Measurements from ENCODE around the gene TOM1L1. TPM values are rescaled to one million over a fixed set of nuclear protein-coding genes. Genes with fewer than 3 reads are reported as not detected.

TOM1L1 gene
- total and polyA plus RNA-seq, 4 donors: 21.4 to 119 (median 33.9) TPM

DNA sequence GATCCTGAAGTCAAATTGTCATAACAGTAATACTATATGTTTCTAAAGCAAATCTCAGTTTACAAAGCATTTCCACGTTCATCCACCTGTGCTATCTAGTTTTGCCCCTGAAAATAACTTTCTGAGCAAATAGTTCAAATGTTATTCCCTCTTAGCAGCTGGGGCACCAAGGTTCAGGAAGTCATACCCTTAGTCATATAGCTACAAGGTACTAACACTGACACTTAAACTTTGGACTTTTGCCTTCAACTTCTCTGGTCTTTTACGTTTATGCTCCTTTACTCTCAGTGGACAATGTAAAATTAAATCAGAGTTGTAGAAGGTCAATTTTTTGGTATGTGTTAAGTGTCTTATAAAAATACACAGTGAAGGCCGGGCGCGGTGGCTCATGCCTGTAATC is 34.8 kb downstream of the TOM1L1 start:
- no peak for DNase-seq (ENCODE audit: low spot score)
- H3K36me3 ChIP-seq (ENCODE audit: control insufficient read depth in 4 of 4, insufficient read depth in 3 of 4, low read depth in 1 of 4, low read length in 3 of 4): peaks cover 9 to 65% (median 46%) of the 10 kb centered on the region in 4 donors

DNA sequence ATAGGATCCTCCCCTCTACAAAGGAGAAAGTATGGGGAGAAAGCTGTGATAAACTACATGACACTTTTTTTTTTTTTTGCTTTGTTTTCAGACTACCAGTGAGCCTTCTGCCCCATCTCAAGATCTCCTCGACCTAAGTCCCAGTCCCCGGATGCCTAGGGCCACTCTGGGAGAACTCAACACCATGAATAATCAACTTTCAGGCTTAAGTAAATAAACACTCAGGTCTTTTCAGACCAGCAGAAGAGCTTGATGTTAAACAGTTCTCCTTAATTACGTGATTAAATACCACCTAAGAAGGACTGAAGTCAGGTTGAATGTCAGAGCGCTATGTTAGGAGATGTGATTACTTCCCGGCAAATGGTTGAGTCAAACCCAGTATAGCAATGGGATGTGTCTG is 36.4 kb downstream of the TOM1L1 start:
- no peak for DNase-seq (ENCODE audit: low spot score)
- TF ChIP-seq YY1 (IDR thresholded peaks at IDR 0.05): no peak
- no peak for TF ChIP-seq FOXA2 (IDR thresholded peaks at IDR 0.05)
- TF ChIP-seq, protein P1, sequence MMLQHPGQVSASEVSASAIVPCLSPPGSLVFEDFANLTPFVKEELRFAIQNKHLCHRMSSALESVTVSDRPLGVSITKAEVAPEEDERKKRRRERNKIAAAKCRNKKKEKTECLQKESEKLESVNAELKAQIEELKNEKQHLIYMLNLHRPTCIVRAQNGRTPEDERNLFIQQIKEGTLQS (IDR thresholded peaks at IDR 0.05): no peak
- TF ChIP-seq, protein P2, sequence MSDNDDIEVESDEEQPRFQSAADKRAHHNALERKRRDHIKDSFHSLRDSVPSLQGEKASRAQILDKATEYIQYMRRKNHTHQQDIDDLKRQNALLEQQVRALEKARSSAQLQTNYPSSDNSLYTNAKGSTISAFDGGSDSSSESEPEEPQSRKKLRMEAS (IDR thresholded peaks at IDR 0.05): no peak
- H3K36me3 ChIP-seq (ENCODE audit: control insufficient read depth in 4 of 4, insufficient read depth in 3 of 4, low read depth in 1 of 4, low read length in 3 of 4): peaks cover 7 to 52% (median 40%) of the 10 kb centered on the region in 4 donors
- no peak overlapping the region for H3K27ac ChIP-seq (ENCODE audit: low read depth in 1 of 2, low read length in 2 of 2)
- H3K27me3 ChIP-seq (ENCODE audit: control insufficient read depth in 4 of 4, insufficient read depth in 4 of 4, low read length in 3 of 4): no peaks in the 10 kb centered on the region
- WGBS: 88% methylated on average over 5 of the region's 5 CpGs
- H3K4me1 ChIP-seq (ENCODE audit: control insufficient read depth in 4 of 4, insufficient read depth in 4 of 4, low read length in 3 of 4): no peaks in the 10 kb centered on the region
- no peak overlapping the region for H3K9ac ChIP-seq (ENCODE audit: low read depth in 1 of 2, low read length in 2 of 2)
- no peaks in the 10 kb centered on the region for H3K9me3 ChIP-seq (ENCODE audit: control insufficient read depth in 4 of 4, low read length in 3 of 4)
- H3K4me3 ChIP-seq (ENCODE audit: low read depth in 1 of 3, low read length in 3 of 3): no peak overlapping the region

More for the DNA sequence above, 34.8 kb downstream of the TOM1L1 start:
- no peaks in the 10 kb centered on the region for H3K27me3 ChIP-seq (ENCODE audit: control insufficient read depth in 4 of 4, insufficient read depth in 4 of 4, low read length in 3 of 4)
- TF ChIP-seq EGR1 (IDR thresholded peaks at IDR 0.05; ENCODE audit: low read depth in 2 of 2) (no peak), HNF4G (IDR thresholded peaks at IDR 0.05) (no peak), TAF1 (conservative IDR thresholded peaks at IDR 0.05) (no peak), HNF4A (conservative IDR thresholded peaks at IDR 0.05) (no peak), YY1 (IDR thresholded peaks at IDR 0.05) (no peak), NR2F2 (IDR thresholded peaks at IDR 0.05) (no peak), FOXA1 (IDR thresholded peaks at IDR 0.05) (no peak)
- TF ChIP-seq, protein P3, sequence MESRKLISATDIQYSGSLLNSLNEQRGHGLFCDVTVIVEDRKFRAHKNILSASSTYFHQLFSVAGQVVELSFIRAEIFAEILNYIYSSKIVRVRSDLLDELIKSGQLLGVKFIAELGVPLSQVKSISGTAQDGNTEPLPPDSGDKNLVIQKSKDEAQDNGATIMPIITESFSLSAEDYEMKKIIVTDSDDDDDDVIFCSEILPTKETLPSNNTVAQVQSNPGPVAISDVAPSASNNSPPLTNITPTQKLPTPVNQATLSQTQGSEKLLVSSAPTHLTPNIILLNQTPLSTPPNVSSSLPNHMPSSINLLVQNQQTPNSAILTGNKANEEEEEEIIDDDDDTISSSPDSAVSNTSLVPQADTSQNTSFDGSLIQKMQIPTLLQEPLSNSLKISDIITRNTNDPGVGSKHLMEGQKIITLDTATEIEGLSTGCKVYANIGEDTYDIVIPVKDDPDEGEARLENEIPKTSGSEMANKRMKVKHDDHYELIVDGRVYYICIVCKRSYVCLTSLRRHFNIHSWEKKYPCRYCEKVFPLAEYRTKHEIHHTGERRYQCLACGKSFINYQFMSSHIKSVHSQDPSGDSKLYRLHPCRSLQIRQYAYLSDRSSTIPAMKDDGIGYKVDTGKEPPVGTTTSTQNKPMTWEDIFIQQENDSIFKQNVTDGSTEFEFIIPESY (IDR thresholded peaks at IDR 0.05): no peak
- no peaks in the 10 kb centered on the region for H3K4me1 ChIP-seq (ENCODE audit: control insufficient read depth in 4 of 4, insufficient read depth in 4 of 4, low read length in 3 of 4)
- no peaks in the 10 kb centered on the region for H3K9me3 ChIP-seq (ENCODE audit: control insufficient read depth in 4 of 4, low read length in 3 of 4)
- H3K4me3 ChIP-seq (ENCODE audit: low read depth in 1 of 3, low read length in 3 of 3): no peak overlapping the region
- 89% methylated on average over 5 of the region's 5 CpGs for WGBS
- no peak overlapping the region for H3K27ac ChIP-seq (ENCODE audit: low read depth in 1 of 2, low read length in 2 of 2)
- H3K9ac ChIP-seq (ENCODE audit: low read depth in 1 of 2, low read length in 2 of 2): no peak overlapping the region

DNA sequence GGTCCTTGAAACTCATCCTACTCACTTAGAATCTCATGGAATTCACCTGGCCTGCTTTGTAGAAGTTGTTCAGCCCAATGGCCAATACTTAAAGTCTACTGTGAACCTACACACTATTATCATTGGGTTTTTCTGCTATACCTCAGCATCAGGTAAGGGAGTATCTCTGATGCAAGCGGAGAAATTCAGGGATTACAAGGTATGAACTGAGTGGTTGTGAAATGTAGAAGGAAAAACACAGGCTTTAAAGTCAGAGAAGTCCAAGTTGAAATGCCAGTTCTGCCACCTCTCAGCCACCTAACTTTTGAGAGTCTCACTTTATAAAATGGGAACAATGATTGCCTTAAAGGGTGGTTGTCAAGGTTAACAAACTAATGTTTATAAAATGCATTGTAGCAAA is 36.8 kb downstream of the TOM1L1 start:
- DNase-seq (ENCODE audit: low spot score): no peak
- peaks cover 7 to 55% (median 41%) of the 10 kb centered on the region in 4 donors for H3K36me3 ChIP-seq (ENCODE audit: control insufficient read depth in 4 of 4, insufficient read depth in 3 of 4, low read depth in 1 of 4, low read length in 3 of 4)
- H3K9me3 ChIP-seq (ENCODE audit: control insufficient read depth in 4 of 4, low read length in 3 of 4): no peaks in the 10 kb centered on the region

DNA sequence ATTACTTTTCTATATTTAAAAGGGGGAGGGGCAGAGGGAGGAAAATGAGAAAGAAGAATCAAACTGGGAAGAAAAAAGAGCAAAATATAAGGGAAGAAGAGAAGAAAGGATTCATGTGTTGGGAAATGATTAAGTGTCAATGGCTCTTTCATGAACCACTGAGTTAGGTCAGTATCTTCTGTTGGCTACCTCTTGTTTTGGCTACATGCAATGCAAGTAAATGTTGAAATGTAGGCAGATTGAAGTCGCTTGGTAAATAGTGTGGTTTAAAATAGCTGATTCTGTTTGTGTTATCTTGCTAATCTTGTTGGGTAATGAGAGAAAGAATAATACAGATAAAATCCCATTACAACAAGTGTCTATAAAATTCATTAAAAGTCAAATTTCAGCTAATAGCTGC is 40.6 kb downstream of the TOM1L1 start:
- TF ChIP-seq JUND (IDR thresholded peaks at IDR 0.05) (no peak), EGR1 (IDR thresholded peaks at IDR 0.05; ENCODE audit: low read depth in 2 of 2) (no peak), GABPA (IDR thresholded peaks at IDR 0.05 in 1 of 2, conservative IDR thresholded peaks at IDR 0.05 in 1 of 2) (no peak), FOXA2 (IDR thresholded peaks at IDR 0.05) (no peak), TAF1 (conservative IDR thresholded peaks at IDR 0.05) (no peak), RAD21 (IDR thresholded peaks at IDR 0.05) (no peak), YY1 (IDR thresholded peaks at IDR 0.05) (no peak), SP1 (IDR thresholded peaks at IDR 0.05) (no peak), HNF4A (conservative IDR thresholded peaks at IDR 0.05) (no peak)
- TF ChIP-seq, protein P4, sequence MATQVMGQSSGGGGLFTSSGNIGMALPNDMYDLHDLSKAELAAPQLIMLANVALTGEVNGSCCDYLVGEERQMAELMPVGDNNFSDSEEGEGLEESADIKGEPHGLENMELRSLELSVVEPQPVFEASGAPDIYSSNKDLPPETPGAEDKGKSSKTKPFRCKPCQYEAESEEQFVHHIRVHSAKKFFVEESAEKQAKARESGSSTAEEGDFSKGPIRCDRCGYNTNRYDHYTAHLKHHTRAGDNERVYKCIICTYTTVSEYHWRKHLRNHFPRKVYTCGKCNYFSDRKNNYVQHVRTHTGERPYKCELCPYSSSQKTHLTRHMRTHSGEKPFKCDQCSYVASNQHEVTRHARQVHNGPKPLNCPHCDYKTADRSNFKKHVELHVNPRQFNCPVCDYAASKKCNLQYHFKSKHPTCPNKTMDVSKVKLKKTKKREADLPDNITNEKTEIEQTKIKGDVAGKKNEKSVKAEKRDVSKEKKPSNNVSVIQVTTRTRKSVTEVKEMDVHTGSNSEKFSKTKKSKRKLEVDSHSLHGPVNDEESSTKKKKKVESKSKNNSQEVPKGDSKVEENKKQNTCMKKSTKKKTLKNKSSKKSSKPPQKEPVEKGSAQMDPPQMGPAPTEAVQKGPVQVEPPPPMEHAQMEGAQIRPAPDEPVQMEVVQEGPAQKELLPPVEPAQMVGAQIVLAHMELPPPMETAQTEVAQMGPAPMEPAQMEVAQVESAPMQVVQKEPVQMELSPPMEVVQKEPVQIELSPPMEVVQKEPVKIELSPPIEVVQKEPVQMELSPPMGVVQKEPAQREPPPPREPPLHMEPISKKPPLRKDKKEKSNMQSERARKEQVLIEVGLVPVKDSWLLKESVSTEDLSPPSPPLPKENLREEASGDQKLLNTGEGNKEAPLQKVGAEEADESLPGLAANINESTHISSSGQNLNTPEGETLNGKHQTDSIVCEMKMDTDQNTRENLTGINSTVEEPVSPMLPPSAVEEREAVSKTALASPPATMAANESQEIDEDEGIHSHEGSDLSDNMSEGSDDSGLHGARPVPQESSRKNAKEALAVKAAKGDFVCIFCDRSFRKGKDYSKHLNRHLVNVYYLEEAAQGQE (IDR thresholded peaks at IDR 0.05): no peak
- TF ChIP-seq, protein P1 (IDR thresholded peaks at IDR 0.05): no peak
- Histone ChIP-seq H3K27ac (ENCODE audit: low read depth in 1 of 2, low read length in 2 of 2) (no peak overlapping the region), H3K4me1 (ENCODE audit: control insufficient read depth in 4 of 4, insufficient read depth in 4 of 4, low read length in 3 of 4) (no peaks in the 10 kb centered on the region), H3K9me3 (ENCODE audit: control insufficient read depth in 4 of 4, low read length in 3 of 4) (no peaks in the 10 kb centered on the region), H3K27me3 (ENCODE audit: control insufficient read depth in 4 of 4, insufficient read depth in 4 of 4, low read length in 3 of 4) (no peaks in the 10 kb centered on the region), H3K9ac (ENCODE audit: low read depth in 1 of 2, low read length in 2 of 2) (no peak overlapping the region), H3K36me3 (ENCODE audit: control insufficient read depth in 4 of 4, insufficient read depth in 3 of 4, low read depth in 1 of 4, low read length in 3 of 4) (peaks cover 0 to 34% (median 27%) of the 10 kb centered on the region in 4 donors), H3K4me3 (ENCODE audit: low read depth in 1 of 3, low read length in 3 of 3) (no peak overlapping the region)
- 39% methylated on average over 1 of the region's 1 CpG for WGBS
- DNase-seq (ENCODE audit: low spot score): no peak

More for the DNA sequence above, 36.8 kb downstream of the TOM1L1 start:
- Histone ChIP-seq H3K9ac (ENCODE audit: low read depth in 1 of 2, low read length in 2 of 2) (no peak overlapping the region), H3K27me3 (ENCODE audit: control insufficient read depth in 4 of 4, insufficient read depth in 4 of 4, low read length in 3 of 4) (no peaks in the 10 kb centered on the region), H3K27ac (ENCODE audit: low read depth in 1 of 2, low read length in 2 of 2) (no peak overlapping the region), H3K4me1 (ENCODE audit: control insufficient read depth in 4 of 4, insufficient read depth in 4 of 4, low read length in 3 of 4) (no peaks in the 10 kb centered on the region), H3K4me3 (ENCODE audit: low read depth in 1 of 3, low read length in 3 of 3) (no peak overlapping the region)
- WGBS: 97% methylated on average over 1 of the region's 1 CpG
- TF ChIP-seq YY1 (IDR thresholded peaks at IDR 0.05): no peak
- TF ChIP-seq EGR1 (IDR thresholded peaks at IDR 0.05; ENCODE audit: low read depth in 2 of 2): no peak
- TF ChIP-seq HNF4A (conservative IDR thresholded peaks at IDR 0.05): no peak
- TF ChIP-seq GABPA (IDR thresholded peaks at IDR 0.05 in 1 of 2, conservative IDR thresholded peaks at IDR 0.05 in 1 of 2): no peak

Measured in liver (tissue), 9 donors.